SK-N-SH treated with all-trans-retinoic acid at 6 μM for 48 hours (cell line): Measurements from ENCODE around the gene GYG1.

Experiments
- ARNTL ChIP-seq: fragments of 450-650 bp; formaldehyde crosslinking; IDR thresholded peaks from 2 replicates; pipeline ENCODE4 v1.5.0; 2020; ENCODE audit warnings: low read depth, mild to moderate bottlenecking, moderate library complexity, borderline replicate concordance
- CSRNP3 ChIP-seq: fragments of 250-450 bp; sonication (Bioruptor Pico); IDR thresholded peaks from 2 replicates; pipeline ENCODE4 v1.5.1; 2021; ENCODE audit warnings: mild to moderate bottlenecking, moderate library complexity
- ESRRG ChIP-seq: fragments of 250-450 bp; sonication (Bioruptor Pico); IDR thresholded peaks from 2 replicates; pipeline ENCODE4 v1.6.1; 2021; ENCODE audit warnings: mild to moderate bottlenecking
- PATZ1 ChIP-seq: fragments of 250-450 bp; sonication (Bioruptor Pico); IDR thresholded peaks from 2 replicates; pipeline ENCODE4 v1.8.0; 2020; ENCODE audit warnings: mild to moderate bottlenecking, moderate library complexity, borderline replicate concordance
- PPARA ChIP-seq: fragments of 250-450 bp; sonication (Bioruptor Pico); IDR thresholded peaks from 2 replicates; pipeline ENCODE4 v1.5.0; 2020; ENCODE audit warnings: mild to moderate bottlenecking, borderline replicate concordance
- SNAI2 ChIP-seq: fragments of 250-450 bp; sonication (Bioruptor Pico); IDR thresholded peaks from 2 replicates; pipeline ENCODE4 v1.5.0; 2020; ENCODE audit warnings: mild to moderate bottlenecking, moderate library complexity
- TCF4 ChIP-seq: fragments of 250-450 bp; sonication (Bioruptor Pico); IDR thresholded peaks from 2 replicates; pipeline ENCODE4 v1.8.0; 2021; ENCODE audit warnings: mild to moderate bottlenecking, moderate library complexity, borderline replicate concordance
- ZC3H10 ChIP-seq: fragments of 250-450 bp; sonication (Bioruptor Pico); IDR thresholded peaks from 2 replicates; pipeline ENCODE4 v1.5.1; 2021; ENCODE audit warnings: mild to moderate bottlenecking, moderate library complexity
- ZFP30 ChIP-seq: fragments of 450-650 bp; formaldehyde crosslinking; IDR thresholded peaks from 2 replicates; pipeline ENCODE4 v1.5.0; 2022; ENCODE audit warnings: mild to moderate bottlenecking, moderate library complexity
- ZNF70 ChIP-seq: fragments of 450-650 bp; formaldehyde crosslinking; IDR thresholded peaks from 2 replicates; pipeline ENCODE4 v1.5.0; 2020; ENCODE audit warnings: mild to moderate bottlenecking, moderate library complexity

GRCh38 chr3:149010966-149011365, 19.6 kb downstream of the GYG1 start:
- TF ChIP-seq CSRNP3 (CRISPR knock-in tag), result no peak
- TF ChIP-seq PPARA (CRISPR knock-in tag), result no peak
- no peak for TF ChIP-seq ZFP30 (CRISPR knock-in tag)
- no peak for TF ChIP-seq PATZ1 (CRISPR knock-in tag)
- TF ChIP-seq ESRRG, result no peak
- no peak for TF ChIP-seq ZNF70 (CRISPR knock-in tag)
- no peak for TF ChIP-seq SNAI2 (CRISPR knock-in tag)
- TF ChIP-seq ARNTL (CRISPR knock-in tag), result no peak
- TF ChIP-seq ZC3H10 (CRISPR knock-in tag), result no peak
- TF ChIP-seq TCF4 (CRISPR knock-in tag), result no peak
